Keratinocyte (primary cell): ENCODE data around the gene RELT. TPM values are rescaled to one million over a fixed set of nuclear protein-coding genes. Genes with fewer than 3 reads are reported as not detected.

Source experiments
- DNase-seq: peaks from one replicate; pipeline ENCODE4 v3.0.0-alpha.2; 2011; ENCODE audit warnings: low read depth, missing footprints, low spot score
- FAIRE-seq: peaks from 2 replicates; lab custom pipeline; 2011; peaks lifted over from hg19 to GRCh38; lab: Jason Lieb, UNC
- H2AFZ ChIP-seq: 2 replicates; pipeline ENCODE4 v1.6.0; 2012; ENCODE audit warnings: low read length, control low read depth, inconsistent platforms; ENCODE audit not compliant: control insufficient read depth
- H3K27ac ChIP-seq: 2 replicates; pipeline ENCODE4 v1.5.1; 2011; ENCODE audit warnings: low read length; ENCODE audit not compliant: control insufficient read depth, insufficient read depth
- H3K27me3 ChIP-seq: 3 replicates; pipeline ENCODE4 v1.6.0; 2011; ENCODE audit warnings: low read length; ENCODE audit not compliant: control insufficient read depth, insufficient read depth; ENCODE audit errors: extremely low read depth
- H3K36me3 ChIP-seq, 2 experiments: 2 replicates in 1 of 2; 3 replicates in 1 of 2; pipeline ENCODE4 v1.5.1; 2011; ENCODE audit warnings: low read length in 2 of 2, mild to moderate bottlenecking in 1 of 2; ENCODE audit not compliant: control insufficient read depth in 2 of 2, insufficient read depth in 2 of 2; ENCODE audit errors: extremely low read depth in 1 of 2
- H3K4me1 ChIP-seq: 3 replicates; pipeline ENCODE4 v1.5.1; 2011; ENCODE audit warnings: low read length; ENCODE audit not compliant: control insufficient read depth, insufficient read depth; ENCODE audit errors: extremely low read depth
- H3K4me2 ChIP-seq: 3 replicates; pipeline ENCODE4 v1.6.0; 2011; ENCODE audit warnings: low read depth, low read length; ENCODE audit not compliant: control insufficient read depth, insufficient read depth; ENCODE audit errors: extremely low read depth
- H3K4me3 ChIP-seq, 3 experiments: fragments of 200-600 bp in 1 of 3; sonication (generic) in 1 of 3; 2 replicates in 2 of 3; 3 replicates in 1 of 3; pipeline ENCODE4 v1.5.1; 2011 to 2016; ENCODE audit warnings: low read length in 3 of 3, mild to moderate bottlenecking in 3 of 3, control low read depth in 2 of 3, inconsistent platforms in 1 of 3, low read depth in 1 of 3, mixed read lengths in 1 of 3, mixed run types in 1 of 3, moderate library complexity in 1 of 3; ENCODE audit not compliant: control insufficient read depth in 2 of 3, insufficient read depth in 2 of 3; ENCODE audit errors: extremely low read depth in 1 of 3
- H3K79me2 ChIP-seq: 2 replicates; pipeline ENCODE4 v1.6.0; 2012; ENCODE audit warnings: low read length; ENCODE audit not compliant: control insufficient read depth, insufficient read depth
- H3K9ac ChIP-seq: 3 replicates; pipeline ENCODE4 v1.6.0; 2011; ENCODE audit warnings: low read length; ENCODE audit not compliant: control insufficient read depth, insufficient read depth; ENCODE audit errors: extremely low read depth
- H3K9me1 ChIP-seq: 3 replicates; pipeline ENCODE4 v1.6.0; 2011; ENCODE audit warnings: low read length; ENCODE audit not compliant: control insufficient read depth, insufficient read depth; ENCODE audit errors: extremely low read depth
- H3K9me3 ChIP-seq: 2 replicates; pipeline ENCODE4 v1.5.1; 2012; ENCODE audit warnings: low read depth, low read length; ENCODE audit not compliant: control insufficient read depth
- H4K20me1 ChIP-seq: 3 replicates; pipeline ENCODE4 v1.6.0; 2011; ENCODE audit warnings: low read length; ENCODE audit not compliant: control insufficient read depth, insufficient read depth; ENCODE audit errors: extremely low read depth
- EZH2 ChIP-seq: IDR thresholded peaks from one replicate; pipeline ENCODE4 v1.6.1; 2012; ENCODE audit warnings: inconsistent platforms, mild to moderate bottlenecking, low read length, moderate library complexity
- dilution Hi-C: fragments of 300-500 bp; cut with MboI; formaldehyde crosslinking; loops from one replicate; pipeline ENCODE4 v1.7.0; 2020; ENCODE audit warnings: low sequenced_read_pairs; ENCODE audit not compliant: extremely low pct_ligation_motif_present
- polyA plus RNA-seq, 5 experiments: library from polyadenylated mRNA; depleted of rRNA in 3 of 5; stranded (reverse) in 3 of 5; stranded (forward) in 1 of 5; unstranded in 1 of 5; fragments of >200 nt; gene quantifications; 1 replicate in 1 of 5; 2 replicates in 3 of 5; 3 replicates in 1 of 5; pipeline versions ENCODE4 v1.2.1 to v1.2.3, GENCODE V29; 2011 to 2012; ENCODE audit warnings: missing spikeins in 2 of 5, low read depth in 1 of 5, low replicate concordance in 1 of 5
- TF ChIP-seq, protein P1 (sequence below), 3 experiments: IDR thresholded peaks in 1 of 3; conservative IDR thresholded peaks in 1 of 3; optimal IDR thresholded peaks in 1 of 3; 2 replicates in 2 of 3; 3 replicates in 1 of 3; pipeline versions ENCODE3 to v1.5.1; 2011; ENCODE audit warnings: low read length in 3 of 3, mild to moderate bottlenecking in 3 of 3, moderate library complexity in 2 of 3, control low read depth in 1 of 3, inconsistent platforms in 1 of 3; ENCODE audit not compliant: insufficient read depth in 2 of 3; ENCODE audit errors: extremely low read depth in 1 of 3

Gene RELT
- polyA plus RNA-seq, 1 donor (not counting 4 experiments of a cell fraction or from before 2014, with no cell fraction given): 4.2 TPM

DNA sequence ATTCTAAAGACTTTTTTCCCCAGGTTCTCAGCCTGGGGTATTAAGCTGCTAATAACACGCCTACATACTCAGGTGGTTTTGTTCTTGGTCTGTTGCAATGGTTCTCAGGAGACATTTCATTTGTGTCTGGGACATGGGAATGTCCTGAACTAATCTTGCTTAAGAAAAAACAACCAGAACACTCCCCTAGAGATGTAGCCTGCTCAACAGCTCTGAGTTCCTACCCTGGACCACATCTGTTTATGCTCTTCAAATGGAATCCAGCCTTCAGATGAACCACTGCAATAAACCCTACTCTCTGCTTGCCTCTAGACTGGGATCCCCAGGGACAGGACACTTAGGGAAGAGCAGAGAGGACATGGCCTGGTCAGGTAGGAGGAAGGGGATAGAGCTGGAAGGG, 29.9 kb downstream of the RELT start:
- H3K4me2 ChIP-seq: no peak overlapping the region
- dilution Hi-C loops: no loop called here
- H3K4me1 ChIP-seq: no peaks in the 10 kb centered on the region
- H3K4me3 ChIP-seq: no peak overlapping the region
- no peaks in the 10 kb centered on the region for H3K79me2 ChIP-seq
- no peak overlapping the region for H2AFZ ChIP-seq
- no peak for TF ChIP-seq EZH2
- TF ChIP-seq, protein P1, sequence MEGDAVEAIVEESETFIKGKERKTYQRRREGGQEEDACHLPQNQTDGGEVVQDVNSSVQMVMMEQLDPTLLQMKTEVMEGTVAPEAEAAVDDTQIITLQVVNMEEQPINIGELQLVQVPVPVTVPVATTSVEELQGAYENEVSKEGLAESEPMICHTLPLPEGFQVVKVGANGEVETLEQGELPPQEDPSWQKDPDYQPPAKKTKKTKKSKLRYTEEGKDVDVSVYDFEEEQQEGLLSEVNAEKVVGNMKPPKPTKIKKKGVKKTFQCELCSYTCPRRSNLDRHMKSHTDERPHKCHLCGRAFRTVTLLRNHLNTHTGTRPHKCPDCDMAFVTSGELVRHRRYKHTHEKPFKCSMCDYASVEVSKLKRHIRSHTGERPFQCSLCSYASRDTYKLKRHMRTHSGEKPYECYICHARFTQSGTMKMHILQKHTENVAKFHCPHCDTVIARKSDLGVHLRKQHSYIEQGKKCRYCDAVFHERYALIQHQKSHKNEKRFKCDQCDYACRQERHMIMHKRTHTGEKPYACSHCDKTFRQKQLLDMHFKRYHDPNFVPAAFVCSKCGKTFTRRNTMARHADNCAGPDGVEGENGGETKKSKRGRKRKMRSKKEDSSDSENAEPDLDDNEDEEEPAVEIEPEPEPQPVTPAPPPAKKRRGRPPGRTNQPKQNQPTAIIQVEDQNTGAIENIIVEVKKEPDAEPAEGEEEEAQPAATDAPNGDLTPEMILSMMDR (optimal IDR thresholded peaks at IDR 0.05 in 1 of 3, IDR thresholded peaks at IDR 0.05 in 1 of 3, conservative IDR thresholded peaks at IDR 0.05 in 1 of 3; ENCODE audit: extremely low read depth in 1 of 3, insufficient read depth in 2 of 3, low read length in 3 of 3): no peak
- H3K27me3 ChIP-seq: no peaks in the 10 kb centered on the region
- H3K9ac ChIP-seq: no peak overlapping the region
- no peaks in the 10 kb centered on the region for H4K20me1 ChIP-seq
- DNase-seq (no peak), FAIRE-seq (no peak)
- H3K36me3 ChIP-seq: peaks cover 14 to 27% of the 10 kb centered on the region in 2 experiments
- H3K9me1 ChIP-seq: no peaks in the 10 kb centered on the region
- H3K27ac ChIP-seq: no peak overlapping the region
- no peaks in the 10 kb centered on the region for H3K9me3 ChIP-seq

DNA sequence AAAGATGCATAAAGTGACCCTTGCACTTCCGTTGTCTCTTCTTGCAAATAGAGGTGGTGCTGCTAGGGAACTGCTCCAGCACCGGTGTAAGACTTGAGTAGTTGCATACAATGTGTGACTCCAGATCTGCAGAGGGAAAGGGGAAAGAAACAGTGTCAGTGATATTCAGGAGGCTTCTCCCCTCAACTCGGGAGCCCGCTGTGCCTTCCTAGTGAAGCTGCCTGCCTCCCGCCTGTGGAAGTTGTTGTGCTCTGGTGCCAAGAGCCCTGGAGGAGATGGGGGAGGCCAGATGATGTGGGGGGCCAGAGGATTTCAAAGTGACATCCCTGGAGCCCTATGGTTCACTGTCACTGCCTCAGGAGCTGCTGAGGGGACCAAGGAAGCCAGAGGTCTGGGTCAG, 30.4 kb downstream of the RELT start:
- Histone ChIP-seq H2AFZ (no peak overlapping the region), H3K9me1 (no peaks in the 10 kb centered on the region), H3K27me3 (no peaks in the 10 kb centered on the region), H3K9ac (no peak overlapping the region), H4K20me1 (no peaks in the 10 kb centered on the region), H3K79me2 (no peaks in the 10 kb centered on the region), H3K4me3 (no peak overlapping the region), H3K9me3 (no peaks in the 10 kb centered on the region), H3K27ac (no peak overlapping the region), H3K4me2 (no peak overlapping the region), H3K4me1 (no peaks in the 10 kb centered on the region), H3K36me3 (peaks cover 14 to 27% of the 10 kb centered on the region in 2 experiments)
- DNase-seq (no peak), FAIRE-seq (no peak)
- TF ChIP-seq, protein P1 (optimal IDR thresholded peaks at IDR 0.05 in 1 of 3, IDR thresholded peaks at IDR 0.05 in 1 of 3, conservative IDR thresholded peaks at IDR 0.05 in 1 of 3; ENCODE audit: extremely low read depth in 1 of 3, insufficient read depth in 2 of 3, low read length in 3 of 3): no peak
- no peak for TF ChIP-seq EZH2
- dilution Hi-C loops: no loop called here
